HG03457 (cell line): ENCODE data around the gene CLEC2D.
"Not testable (repeated sequence)": the region's sequence is repeated elsewhere in the genome, so short reads cannot be mapped to it uniquely, and the experiment has no call there.

Experiments used
- ATAC-seq: cut with Tn5 transposase; IDR thresholded peaks from one replicate; pipeline ENCODE4 v1.9.1; 2021; ENCODE audit warnings: moderate number of reproducible peaks; ENCODE audit not compliant: unreplicated experiment

Gene CLEC2D

DNA sequence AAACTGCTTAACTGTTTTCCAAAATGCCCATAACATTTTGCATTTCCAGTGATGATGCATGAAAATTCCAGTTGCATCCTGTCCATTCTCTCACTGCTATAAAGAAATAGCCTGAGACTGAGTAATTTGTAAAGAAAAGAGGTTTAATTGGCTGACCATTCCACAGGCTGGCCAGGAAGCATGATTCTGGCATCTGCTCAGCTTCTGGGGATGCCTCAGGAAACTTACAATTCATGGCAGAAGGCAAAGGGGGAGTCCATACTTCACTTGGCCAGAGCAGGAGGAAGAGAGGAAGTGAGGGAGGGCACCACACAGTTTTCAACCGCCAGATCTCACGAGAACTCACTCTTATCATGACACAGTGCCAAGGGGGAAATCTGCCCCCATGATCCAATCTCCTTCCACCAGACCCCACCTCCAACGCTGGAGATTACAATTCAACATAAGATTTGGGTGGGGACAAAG, 18.2 kb upstream of the CLEC2D start:
- ATAC-seq, result no peak

DNA sequence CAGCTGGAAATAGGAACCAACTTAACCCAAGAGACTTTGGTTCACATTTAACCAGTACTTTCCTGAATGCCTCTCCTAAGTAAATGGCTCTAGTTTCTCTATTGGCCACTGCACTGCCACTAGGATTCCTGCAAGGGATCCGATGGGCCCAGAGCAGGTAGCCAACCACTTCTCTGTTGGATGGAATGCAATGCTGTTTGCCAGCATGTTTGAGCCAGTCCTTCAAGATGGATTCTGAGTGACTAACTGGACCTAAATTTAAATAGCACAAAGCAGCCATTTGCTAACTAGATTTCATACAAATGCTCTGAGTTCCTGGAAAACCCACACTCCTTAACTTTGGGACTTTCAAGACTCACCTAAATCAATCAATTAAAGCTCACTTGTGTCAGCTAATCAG, 9.5 kb upstream of the CLEC2D start:
- ATAC-seq, result no peak

DNA sequence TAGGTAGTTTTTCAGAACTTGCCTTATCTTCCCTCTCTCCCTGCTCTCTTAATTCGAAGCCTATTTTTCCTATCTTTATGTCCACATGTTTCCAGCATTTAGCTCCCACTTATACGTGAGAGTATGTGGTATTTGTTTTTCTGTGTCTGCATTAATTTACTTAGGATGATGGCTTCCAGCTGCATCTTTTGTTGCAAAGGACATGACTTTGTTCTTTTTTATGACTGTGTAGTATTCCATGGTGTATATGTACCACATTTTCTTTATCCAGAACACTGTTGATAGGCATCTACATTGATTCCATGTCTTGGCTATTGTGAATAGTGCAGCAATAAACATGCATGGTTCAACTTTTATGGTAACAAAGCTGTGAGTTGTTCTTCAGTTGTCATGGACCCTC, 7.8 kb upstream of the CLEC2D start:
- ATAC-seq, result no peak

DNA sequence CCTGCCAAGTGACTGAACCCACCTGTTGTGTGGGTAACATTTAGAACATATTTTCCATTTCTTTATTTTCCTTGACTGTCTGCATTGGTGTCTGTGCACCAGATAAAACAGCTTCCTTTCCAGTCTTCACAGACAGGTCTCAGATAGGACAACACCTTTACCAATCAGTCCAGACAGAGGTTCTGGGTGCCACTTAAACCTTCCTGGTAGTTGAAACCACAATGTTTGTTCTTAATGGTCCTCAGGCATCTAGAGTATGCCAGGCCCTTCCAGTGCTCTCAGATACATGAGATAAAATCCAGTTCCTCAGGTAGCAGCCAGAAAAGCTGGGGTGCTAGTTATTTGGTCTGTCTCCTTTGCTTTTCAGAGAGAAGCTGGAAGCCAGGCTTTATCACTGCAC, 7.0 kb upstream of the CLEC2D start:
- no peak for ATAC-seq

DNA sequence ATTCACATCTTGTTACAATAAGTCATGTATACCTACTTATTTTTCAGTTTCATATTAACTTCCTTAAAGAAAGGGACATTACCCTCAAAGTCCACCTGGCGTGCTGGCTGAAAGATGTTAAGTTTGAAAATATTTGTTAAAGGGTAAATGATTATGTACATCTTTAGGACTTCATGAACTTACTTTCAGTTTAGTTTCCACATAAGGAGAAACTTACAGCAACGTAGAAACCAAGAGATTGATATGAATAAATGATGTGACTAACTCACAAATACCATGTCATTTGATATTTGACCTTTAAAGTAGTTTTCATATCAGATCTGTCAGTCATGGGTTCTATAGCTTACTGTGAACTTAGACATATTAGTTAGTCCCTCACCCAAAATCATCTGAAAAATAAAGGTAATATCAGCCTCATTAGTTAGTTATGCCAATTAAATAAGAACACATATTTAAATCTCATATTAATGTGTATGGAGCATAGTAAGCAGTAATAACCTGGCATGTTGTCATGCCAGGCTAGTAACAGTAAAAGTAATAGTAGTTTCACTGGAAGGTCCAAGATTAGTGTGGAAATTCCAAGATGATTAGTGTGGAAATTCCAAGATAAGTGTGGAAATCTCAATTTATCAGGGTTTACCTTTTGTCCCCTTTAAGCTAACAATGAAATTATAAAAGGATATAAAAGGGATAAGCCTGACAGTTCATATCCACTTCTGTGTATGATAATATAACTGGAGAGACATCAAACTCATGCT, 1.9 kb upstream of the CLEC2D start:
- ATAC-seq, result peak; percentile 52

DNA sequence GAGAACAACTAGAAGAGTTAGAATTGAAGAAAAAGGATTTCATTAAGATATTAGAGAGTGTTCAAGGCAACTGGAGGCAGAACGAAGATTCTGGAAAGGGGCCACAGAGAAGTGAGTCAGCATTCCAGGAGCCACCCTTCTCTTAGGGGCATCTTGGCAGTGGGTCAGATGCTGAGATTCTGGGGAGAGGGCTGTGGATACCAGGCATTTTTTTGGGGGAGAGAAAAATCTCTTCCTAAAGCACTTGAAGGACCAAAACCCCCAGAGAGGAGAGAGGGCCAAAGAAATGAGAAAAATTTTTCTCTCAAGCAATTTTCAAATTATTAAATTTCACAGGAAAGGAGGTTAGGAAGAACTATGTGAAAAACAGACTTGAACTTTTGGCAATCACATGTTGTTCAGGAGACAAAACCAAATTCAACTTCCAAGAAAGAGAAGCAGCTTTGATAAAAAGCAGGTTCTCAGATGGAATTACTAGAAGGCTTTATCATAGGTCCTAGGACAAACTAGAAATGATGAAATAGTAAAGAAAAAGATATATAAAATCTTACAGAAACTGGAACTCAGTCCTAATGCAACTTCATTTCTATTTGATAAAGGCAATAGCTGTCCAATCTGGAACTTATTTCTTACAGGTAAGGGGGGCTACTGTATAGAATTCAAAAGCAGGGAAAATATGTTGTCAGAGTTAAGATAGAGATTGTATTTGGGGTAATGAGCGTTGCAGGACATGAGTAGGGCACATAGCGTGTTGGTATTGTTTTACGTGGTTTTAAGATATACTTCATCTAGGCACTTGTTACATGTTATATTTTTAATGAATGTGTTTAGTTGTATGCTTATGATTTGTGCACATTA, 1.1 kb upstream of the CLEC2D start:
- ATAC-seq, result no peak

DNA sequence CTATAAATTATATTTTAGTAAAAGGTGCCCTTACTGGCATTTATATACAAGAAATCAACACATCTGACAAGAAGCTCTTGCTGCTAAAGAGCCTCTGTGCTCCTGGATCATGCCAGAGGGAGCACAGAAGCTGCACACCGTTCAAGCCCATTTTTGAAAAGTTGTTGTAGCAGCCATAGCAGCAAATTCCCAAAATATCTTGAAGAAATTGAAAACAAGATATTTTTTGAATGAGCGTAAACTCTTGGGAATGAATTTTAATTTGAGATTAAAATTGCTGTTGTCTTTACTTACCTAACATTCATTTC, 540 bp upstream of the CLEC2D start:
- ATAC-seq, result no peak

DNA sequence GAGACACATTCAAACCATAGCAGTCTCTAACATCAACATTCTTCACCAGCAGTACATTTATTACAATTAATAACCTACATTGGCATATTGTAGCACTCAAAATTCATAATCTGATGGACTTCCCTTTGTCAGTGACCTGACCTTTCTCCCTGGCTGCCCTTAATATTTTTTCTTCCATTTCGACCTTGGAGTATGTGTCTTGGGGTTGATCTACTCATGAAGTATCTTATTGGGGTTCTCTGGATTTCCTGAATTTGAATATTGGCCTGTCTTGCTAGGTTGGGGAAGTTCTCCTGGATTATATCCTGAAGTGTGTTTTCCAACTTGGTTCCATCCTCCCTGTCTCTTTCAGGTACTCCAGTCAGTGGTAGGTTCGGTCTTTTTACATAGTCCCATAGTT, 2.8 kb downstream of the CLEC2D start:
- ATAC-seq, result not testable (repeated sequence)

DNA sequence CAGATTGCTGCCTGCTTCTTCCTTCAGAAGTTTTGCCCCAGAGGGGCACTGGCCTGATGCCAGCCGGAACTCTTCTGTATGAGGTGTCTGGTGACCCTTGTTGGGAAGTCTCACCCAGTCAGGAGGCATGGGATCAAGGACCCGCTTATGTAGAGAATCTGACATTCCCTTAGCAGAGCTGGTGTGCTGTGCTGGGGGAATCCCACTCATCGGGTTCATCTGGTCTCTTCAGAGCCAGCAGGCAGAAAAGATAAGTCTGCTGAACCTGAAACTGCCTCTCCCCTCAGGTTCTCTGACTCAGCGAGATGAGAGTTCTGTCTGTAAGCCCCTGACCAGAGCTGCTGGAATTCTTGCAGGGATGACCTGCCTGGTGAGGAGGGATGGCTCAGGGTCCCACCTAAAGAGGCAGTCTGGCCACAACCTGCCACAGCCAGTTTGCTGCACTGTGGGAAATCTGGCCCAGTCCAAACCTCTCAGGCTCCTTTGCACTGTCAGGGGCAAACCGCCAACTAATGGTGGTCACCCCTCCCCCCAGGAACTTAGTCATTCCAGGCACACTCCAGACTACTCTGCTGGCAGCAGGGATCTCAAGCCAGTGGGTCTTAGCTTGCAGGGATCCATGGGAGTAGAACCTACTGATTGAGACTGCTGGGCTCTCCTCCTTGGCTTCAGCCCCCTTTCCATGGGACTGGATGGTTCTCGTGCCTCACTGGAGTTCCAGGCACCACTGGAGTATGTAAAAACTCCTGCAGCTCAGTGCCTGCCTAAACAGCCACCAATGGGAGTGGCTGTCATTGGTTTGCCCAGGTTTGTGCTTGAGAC, 4.1 kb downstream of the CLEC2D start:
- ATAC-seq, result no peak

DNA sequence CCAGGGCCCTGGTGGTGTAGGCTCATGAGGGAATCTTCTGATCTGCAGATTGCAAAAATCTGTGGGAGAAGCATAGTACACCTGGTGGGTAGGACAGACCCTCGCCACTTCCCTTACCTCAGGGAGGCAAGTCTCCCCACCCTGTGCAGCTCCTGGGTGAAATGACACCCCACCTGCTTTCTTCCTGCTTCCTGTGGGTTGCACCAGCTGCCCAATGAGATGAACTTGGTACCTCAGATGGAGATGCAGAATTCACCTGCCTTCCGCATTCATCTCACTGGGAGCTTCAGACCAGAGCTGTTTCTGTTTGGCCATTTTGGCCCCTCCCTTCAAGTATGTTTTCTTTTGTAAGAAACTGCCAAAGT, 4.7 kb downstream of the CLEC2D start:
- no peak for ATAC-seq

DNA sequence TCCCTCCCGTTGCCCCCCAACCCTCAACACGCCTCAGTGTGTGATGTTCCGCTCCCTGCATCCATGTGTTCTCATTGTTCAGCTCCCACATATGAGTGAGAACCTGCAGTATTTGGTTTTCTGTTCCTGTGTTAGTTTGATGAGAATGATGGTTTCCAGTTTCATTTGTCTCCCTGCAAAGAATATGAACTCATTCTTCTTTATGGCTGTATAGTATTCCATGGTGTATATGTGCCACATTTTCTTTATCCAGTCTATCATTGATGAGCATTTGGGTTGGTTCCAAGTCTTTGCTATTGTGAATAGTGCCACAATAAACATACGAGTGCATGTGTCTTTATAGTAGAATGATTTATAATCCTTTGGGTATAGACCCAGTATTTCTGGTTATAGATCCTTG, 13.0 kb downstream of the CLEC2D start:
- not testable (repeated sequence) for ATAC-seq

DNA sequence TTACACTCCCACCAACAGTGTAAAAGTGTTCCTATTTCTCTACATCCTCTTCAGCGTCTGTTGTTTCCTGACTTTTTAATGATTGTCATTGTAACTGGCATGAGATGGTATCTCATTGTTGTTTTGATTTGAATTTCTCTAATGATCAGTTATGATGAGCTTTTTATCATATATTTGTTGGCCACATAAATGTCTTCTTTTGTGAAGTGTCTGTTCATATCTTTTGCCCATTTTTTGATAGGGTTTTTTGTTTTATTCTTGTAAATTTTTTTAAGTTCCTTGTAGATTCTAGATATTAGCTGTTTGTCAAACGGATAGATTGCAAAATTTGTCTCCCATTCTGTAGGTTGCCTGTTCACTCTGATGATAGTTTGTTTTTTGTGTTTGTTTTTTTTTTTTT, 13.4 kb downstream of the CLEC2D start:
- not testable (repeated sequence) for ATAC-seq

DNA sequence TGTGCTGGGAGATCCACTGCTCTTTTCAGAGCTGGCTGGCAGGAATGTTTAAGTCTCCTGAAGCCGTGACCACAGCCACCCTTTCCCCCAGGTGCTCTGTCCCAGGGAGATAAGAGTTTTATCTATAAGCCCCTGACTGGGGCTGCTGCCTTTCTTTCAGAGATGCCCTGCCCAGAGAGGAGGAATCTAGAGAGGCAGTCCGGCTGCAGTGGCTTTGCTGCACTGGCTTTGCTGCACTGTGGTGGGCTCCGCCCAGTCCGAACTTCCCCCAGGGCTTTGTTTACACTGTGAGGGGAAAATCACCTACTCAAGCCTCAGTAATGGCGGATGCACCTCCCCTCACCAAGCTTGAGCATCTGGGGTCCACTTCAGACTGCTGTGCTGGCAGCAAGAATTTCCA, 15.9 kb downstream of the CLEC2D start:
- ATAC-seq, result not testable (repeated sequence)

DNA sequence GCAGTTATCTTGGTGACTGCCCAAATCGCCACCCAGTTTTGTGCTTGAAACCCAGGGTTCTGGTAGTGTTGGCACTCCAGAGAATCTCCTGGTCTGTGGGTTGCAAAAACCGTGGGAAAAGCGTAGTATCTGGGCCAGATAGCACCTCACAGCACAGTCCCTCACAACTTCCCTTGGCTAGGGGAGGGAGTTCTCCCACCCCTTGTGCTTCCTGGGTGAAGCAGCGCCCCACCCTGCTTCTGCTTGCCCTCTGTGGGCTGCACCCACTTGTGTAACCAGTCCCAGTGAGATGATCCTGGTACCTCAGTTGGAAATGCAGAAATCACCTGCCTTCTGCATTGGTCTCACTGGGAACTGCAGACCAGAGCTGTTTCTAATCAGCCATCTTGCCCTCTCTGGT, 16.4 kb downstream of the CLEC2D start:
- ATAC-seq, result no peak

DNA sequence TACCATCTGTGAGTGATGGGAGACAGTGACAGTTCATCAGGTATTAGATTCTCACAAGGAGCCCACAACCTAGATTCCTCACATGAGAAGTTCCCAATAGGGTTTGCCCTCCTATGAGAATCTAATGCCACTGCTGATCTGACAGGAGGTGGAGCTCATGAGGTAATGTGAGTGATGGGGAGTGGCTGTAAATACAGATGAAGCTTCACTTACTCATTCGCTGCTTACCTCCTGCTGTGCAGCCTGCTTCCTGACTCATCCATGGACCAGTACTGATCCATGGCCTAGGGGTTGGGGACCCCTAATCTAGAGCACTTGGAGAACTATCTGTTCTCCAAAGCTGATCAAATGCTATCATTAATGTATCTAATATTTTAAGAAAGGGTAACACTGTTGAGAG, 17.7 kb downstream of the CLEC2D start:
- no peak for ATAC-seq

DNA sequence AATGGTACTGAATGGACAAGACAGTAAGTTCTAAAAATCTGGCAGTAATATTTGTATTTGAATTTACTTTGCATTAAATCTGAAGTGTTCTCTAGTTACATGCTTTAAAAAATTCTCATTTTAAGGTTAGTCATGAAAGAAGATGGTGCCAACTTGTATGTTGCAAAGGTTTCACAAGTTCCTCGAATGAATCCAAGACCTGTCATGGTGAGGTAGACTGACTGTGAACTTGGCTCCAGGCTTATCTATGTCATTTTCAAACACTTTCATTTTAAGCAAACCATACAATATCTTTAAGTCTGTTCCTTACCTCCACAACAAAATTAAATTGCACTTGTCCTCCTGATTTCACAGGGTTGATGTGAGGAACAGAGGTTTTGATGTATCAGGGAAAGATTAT, 23.4 kb downstream of the CLEC2D start:
- no peak for ATAC-seq

DNA sequence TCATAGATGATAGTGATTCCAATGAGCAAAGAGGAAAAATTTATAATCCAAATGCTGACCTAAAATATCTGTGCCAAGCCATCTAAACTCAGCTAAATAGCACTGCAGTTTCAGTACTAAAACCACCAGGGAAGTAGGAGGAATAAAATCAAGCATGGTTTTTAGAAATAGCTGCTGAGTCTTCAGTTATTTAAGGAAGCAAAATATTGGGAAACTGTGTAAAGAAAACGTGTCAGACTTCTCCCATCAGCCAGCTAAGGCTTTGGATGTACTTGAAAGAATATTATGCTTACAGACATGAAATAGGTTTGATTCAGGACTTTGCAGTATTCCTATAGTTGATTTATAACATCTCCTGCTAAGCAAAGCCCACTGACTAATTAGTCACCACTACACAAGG, 24.7 kb downstream of the CLEC2D start:
- ATAC-seq, result no peak

DNA sequence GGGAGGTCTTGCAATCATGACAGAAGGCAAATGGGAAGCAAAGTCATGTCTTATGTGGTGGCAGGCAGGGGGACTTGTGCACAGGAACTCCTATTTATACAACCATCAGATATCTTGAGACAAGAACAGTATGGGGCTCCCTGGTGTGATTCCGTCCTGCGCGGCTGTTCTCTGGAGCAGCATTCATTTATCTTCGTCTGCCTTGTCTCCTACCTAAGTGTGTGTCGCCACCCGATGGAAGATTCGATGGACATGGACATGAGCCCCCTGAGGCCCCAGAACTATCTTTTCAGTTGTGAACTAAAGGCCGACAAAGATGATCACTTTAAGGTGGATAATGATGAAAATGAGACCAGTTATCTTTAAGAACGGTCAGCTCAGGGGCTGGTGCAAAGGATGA, 25.6 kb downstream of the CLEC2D start:
- ATAC-seq, result not testable (repeated sequence)

DNA sequence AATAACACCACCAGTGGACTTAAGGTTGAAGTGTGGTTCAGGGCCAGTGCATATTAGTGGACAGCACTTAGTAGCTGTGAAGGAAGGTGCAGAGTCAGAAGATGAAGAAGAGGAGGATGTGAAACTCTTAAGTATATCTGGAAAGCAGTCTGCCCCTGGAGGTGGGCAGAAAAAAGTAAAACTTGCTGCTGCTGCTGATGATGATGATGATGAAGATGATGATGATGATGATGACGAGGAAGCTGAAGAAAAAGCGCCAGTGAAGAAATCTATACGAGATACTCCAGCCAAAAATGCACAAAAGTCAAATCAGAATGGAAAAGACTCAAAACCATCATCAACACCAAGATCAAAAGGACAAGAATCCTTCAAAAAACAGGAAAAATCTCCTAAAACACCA, 26.1 kb downstream of the CLEC2D start:
- ATAC-seq, result not testable (repeated sequence)

DNA sequence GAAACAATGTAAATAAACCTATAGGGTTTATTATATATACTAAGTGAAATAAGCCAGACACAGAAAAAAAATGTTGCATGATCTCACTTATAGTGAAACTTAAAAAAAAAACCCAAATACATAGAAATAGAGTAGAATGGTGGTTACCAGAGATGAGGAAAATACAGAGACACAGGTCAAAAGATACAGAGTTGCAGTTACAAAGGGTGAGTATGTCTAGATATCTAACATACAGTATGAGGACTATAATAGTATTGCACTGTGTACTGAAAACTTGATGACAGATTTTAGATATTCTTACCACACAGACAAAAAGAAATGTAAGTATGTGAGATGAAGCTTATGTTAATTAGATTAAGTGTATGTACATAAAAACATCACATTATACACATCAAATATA, 28.1 kb downstream of the CLEC2D start:
- ATAC-seq, result no peak

DNA sequence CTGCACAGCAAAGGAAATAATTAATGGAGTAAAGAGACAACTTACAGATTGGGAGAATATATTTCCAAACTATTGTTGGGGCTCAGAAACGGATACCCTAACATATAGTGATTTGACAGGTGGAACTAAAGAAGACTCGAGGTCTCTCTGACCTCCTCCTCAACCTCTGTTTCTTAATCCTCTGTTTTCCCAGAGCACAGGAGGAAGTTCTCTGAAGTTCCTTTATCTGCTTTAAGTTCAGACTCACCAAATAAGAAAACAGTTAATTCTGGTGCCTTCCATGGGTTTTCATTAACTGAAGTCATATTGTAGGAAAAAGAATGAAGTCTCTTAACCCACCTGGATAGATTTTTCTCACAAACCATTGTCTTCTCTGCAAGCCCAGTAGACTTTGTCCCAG, 29.2 kb downstream of the CLEC2D start:
- ATAC-seq, result no peak
